Neural progenitor cell (in vitro differentiated cells): ENCODE results near the gene NDUFA3. TPM values are rescaled to one million over a fixed set of nuclear protein-coding genes. Genes with fewer than 3 reads are reported as not detected.
A peak's percentile ranks its signal among the peaks of the same experiment; 100 is the strongest.

ENCODE experiments used
- DNase-seq: peaks from one replicate; pipeline ENCODE4 v3.0.0-alpha.2; 2016; ENCODE audit warnings: low spot score
- H2AFZ ChIP-seq: fragments of 200-600 bp; sonication (generic); replicated peaks from 2 replicates; pipeline ENCODE4 v1.6.1; 2016; ENCODE audit warnings: antibody characterized with exemption
- H3F3A ChIP-seq: fragments of 200-600 bp; sonication (generic); 2 replicates; pipeline ENCODE4 v1.6.1; 2016; ENCODE audit warnings: antibody characterized with exemption, low read depth
- H3K27ac ChIP-seq: fragments of 200-600 bp; sonication (generic); 2 replicates; pipeline ENCODE4 v1.5.1; 2016; ENCODE audit warnings: mild to moderate bottlenecking
- H3K27me3 ChIP-seq: fragments of 200-600 bp; sonication (generic); 2 replicates; pipeline ENCODE4 v1.6.1; 2016; ENCODE audit warnings: mild to moderate bottlenecking, moderate library complexity
- H3K36me3 ChIP-seq: fragments of 200-600 bp; sonication (generic); 2 replicates; pipeline ENCODE4 v1.5.1; 2016
- H3K4me1 ChIP-seq: fragments of 200-600 bp; sonication (generic); 2 replicates; pipeline ENCODE4 v1.6.1; 2016; ENCODE audit warnings: mixed run types
- H3K4me2 ChIP-seq: fragments of 200-600 bp; sonication (generic); 2 replicates; pipeline ENCODE4 v1.6.1; 2016
- H3K4me3 ChIP-seq: fragments of 200-600 bp; sonication (generic); 2 replicates; pipeline ENCODE4 v1.5.1; 2016
- H3K79me2 ChIP-seq: fragments of 200-600 bp; sonication (generic); 2 replicates; pipeline ENCODE4 v1.6.1; 2016; ENCODE audit warnings: low read depth
- H3K9ac ChIP-seq: fragments of 200-600 bp; sonication (generic); 2 replicates; pipeline ENCODE4 v1.6.1; 2016
- H3K9me3 ChIP-seq: fragments of 200-600 bp; sonication (generic); 2 replicates; pipeline ENCODE4 v1.5.1; 2016; ENCODE audit warnings: low read depth
- H4K20me1 ChIP-seq: fragments of 200-600 bp; sonication (generic); 2 replicates; pipeline ENCODE4 v1.6.1; 2016; ENCODE audit warnings: low read depth
- H3K27ac Mint-ChIP-seq: 3 replicates; pipeline ENCODE4 v1.8.0; 2021; ENCODE audit warnings: mixed read lengths
- H3K27me3 Mint-ChIP-seq: 2 replicates; pipeline ENCODE4 v1.8.0; 2022; ENCODE audit warnings: low read depth, mild to moderate bottlenecking, inconsistent platforms, moderate library complexity, mixed read lengths; ENCODE audit not compliant: insufficient read depth
- H3K36me3 Mint-ChIP-seq: 3 replicates; pipeline ENCODE4 v1.8.0; 2021; ENCODE audit warnings: mixed read lengths
- H3K4me1 Mint-ChIP-seq: 3 replicates; pipeline ENCODE4 v1.8.0; 2021; ENCODE audit warnings: mixed read lengths
- H3K4me3 Mint-ChIP-seq: 3 replicates; pipeline ENCODE4 v1.8.0; 2021; ENCODE audit warnings: mild to moderate bottlenecking, moderate library complexity, mixed read lengths
- H3K9me3 Mint-ChIP-seq: 3 replicates; pipeline ENCODE4 v1.8.0; 2020; ENCODE audit warnings: mixed read lengths
- EZH2 ChIP-seq: fragments of 200-600 bp; sonication (generic); IDR thresholded peaks from 2 replicates; pipeline ENCODE4 v1.6.1; 2017; ENCODE audit warnings: antibody characterized with exemption, mild to moderate bottlenecking, moderate library complexity
- EZH2phosphoT487 ChIP-seq: fragments of 200-600 bp; sonication (generic); IDR thresholded peaks from 2 replicates; pipeline ENCODE4 v1.6.1; 2017; ENCODE audit warnings: antibody characterized with exemption
- total RNA-seq: library from RNA; depleted of rRNA; stranded (reverse); fragments of >200 nt; gene quantifications from 2 replicates; pipeline ENCODE4 v1.2.3, GENCODE V29; 2015; ENCODE audit warnings: low replicate concordance
- TF ChIP-seq, protein P1 (sequence below): fragments of 200-600 bp; sonication (generic); IDR thresholded peaks from 2 replicates; pipeline ENCODE4 v1.5.1; 2017; ENCODE audit warnings: antibody characterized with exemption, mild to moderate bottlenecking

The NDUFA3 gene
- total RNA-seq, 1 donor from 2014 or later = 75.9 TPM

DNA sequence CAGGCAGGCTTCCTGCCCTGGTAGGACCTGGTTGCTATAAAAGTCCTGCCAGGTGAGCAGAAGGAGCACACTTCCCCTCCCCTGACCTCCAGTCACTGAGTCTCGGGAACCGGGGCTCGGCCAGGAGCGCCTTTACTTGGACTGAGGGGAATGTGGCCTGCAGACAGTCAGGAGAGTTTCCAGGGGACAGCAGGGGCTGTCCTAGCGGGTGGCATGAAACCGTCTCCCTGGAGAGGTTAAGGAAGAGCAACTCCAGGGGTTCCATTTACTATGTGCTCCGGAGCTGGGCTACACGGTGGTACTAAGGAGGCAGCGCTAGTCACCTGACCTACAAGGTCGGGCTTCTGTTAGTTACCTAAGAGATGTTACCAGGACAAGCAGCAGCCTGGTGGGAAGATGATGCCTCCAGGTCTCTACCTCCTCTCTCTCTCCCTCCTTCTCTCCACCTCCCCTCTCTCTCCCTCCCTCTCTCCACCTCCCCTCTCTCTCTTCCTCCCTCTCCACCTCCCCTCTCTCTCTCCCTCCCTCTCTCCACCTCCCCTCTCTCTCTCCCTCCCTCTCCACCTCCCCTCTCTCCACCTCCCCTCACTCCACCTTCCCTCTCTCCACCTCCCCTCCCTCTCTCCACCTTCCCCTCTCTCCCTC, 30.8 kb downstream of the NDUFA3 start:
- TF ChIP-seq, protein P1, sequence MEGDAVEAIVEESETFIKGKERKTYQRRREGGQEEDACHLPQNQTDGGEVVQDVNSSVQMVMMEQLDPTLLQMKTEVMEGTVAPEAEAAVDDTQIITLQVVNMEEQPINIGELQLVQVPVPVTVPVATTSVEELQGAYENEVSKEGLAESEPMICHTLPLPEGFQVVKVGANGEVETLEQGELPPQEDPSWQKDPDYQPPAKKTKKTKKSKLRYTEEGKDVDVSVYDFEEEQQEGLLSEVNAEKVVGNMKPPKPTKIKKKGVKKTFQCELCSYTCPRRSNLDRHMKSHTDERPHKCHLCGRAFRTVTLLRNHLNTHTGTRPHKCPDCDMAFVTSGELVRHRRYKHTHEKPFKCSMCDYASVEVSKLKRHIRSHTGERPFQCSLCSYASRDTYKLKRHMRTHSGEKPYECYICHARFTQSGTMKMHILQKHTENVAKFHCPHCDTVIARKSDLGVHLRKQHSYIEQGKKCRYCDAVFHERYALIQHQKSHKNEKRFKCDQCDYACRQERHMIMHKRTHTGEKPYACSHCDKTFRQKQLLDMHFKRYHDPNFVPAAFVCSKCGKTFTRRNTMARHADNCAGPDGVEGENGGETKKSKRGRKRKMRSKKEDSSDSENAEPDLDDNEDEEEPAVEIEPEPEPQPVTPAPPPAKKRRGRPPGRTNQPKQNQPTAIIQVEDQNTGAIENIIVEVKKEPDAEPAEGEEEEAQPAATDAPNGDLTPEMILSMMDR = no peak
- TF ChIP-seq EZH2phosphoT487 (no peak), EZH2 (no peak)
- H3K9me3 Mint-ChIP-seq = no peaks in the 10 kb centered on the region
- peak; percentile 81 for DNase-seq

DNA sequence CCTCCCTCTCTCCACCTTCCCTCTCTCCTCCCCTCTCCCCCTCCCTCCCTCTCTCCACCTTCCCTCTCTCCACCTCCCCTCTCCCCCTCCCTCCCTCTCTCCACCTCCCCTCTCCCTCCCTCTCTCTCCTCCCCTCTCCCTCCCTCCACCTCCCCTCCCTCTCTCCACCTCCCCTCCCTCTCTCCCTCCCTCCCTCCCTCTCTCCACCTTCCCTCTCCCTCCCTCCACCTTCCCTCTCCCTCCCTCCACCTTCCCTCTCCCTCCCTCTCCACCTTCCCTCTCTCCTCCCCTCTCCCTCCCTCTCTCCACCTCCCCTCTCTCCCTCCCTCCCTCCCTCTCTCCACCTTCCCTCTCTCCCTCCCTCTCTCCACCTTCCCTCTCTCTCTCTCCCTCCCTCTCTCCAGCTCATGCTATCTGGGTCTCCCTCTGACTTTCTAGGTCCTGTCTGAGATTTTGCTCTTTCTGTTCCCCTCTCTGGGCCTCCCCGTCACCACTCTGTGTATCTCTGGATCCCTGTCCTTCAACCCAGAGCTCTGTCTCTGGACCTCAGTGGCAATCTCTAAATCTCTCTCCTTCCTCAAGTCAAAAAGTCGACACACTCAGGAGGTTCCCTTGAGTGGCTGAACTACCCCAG, 31.4 kb downstream of the NDUFA3 start:
- H3K9me3 Mint-ChIP-seq = no peaks in the 10 kb centered on the region
- Histone ChIP-seq H3K36me3 (no peaks in the 10 kb centered on the region), H2AFZ (no peak overlapping the region), H3F3A (peaks cover 19% of the 10 kb centered on the region), H3K9me3 (no peaks in the 10 kb centered on the region), H3K79me2 (peaks cover 14% of the 10 kb centered on the region), H3K4me1 (peaks cover 6% of the 10 kb centered on the region), H3K4me3 (no peak overlapping the region), H4K20me1 (peaks cover 12% of the 10 kb centered on the region), H3K27ac (no peak overlapping the region), H3K27me3 (peaks cover 4% of the 10 kb centered on the region), H3K4me2 (no peak overlapping the region), H3K9ac (no peak overlapping the region)
- peak overlapping the region; percentile 79 for H3K27ac Mint-ChIP-seq
- peaks cover 13% of the 10 kb centered on the region for H3K27me3 Mint-ChIP-seq
- no peak for DNase-seq
- TF ChIP-seq EZH2 (no peak), EZH2phosphoT487 (no peak)
- TF ChIP-seq, protein P1 = no peak
- H3K36me3 Mint-ChIP-seq = peaks cover 6% of the 10 kb centered on the region
- peaks cover 21% of the 10 kb centered on the region for H3K4me1 Mint-ChIP-seq
- peak overlapping the region; percentile 45 for H3K4me3 Mint-ChIP-seq

More for the DNA sequence above, 30.8 kb downstream of the NDUFA3 start:
- no peak overlapping the region for H3K27ac ChIP-seq
- peaks cover 8% of the 10 kb centered on the region for H3K79me2 ChIP-seq
- peaks cover 16% of the 10 kb centered on the region for H3K4me1 Mint-ChIP-seq
- H3K4me3 Mint-ChIP-seq = no peak overlapping the region
- H3K4me1 ChIP-seq = no peaks in the 10 kb centered on the region
- no peaks in the 10 kb centered on the region for H3K9me3 ChIP-seq
- H2AFZ ChIP-seq = no peak overlapping the region
- H4K20me1 ChIP-seq = peaks cover 5% of the 10 kb centered on the region
- no peak overlapping the region for H3K4me3 ChIP-seq
- H3F3A ChIP-seq = peaks cover 19% of the 10 kb centered on the region
- H3K27me3 ChIP-seq = peaks cover 4% of the 10 kb centered on the region
- H3K27ac Mint-ChIP-seq = no peak overlapping the region
- H3K4me2 ChIP-seq = no peak overlapping the region
- no peaks in the 10 kb centered on the region for H3K36me3 ChIP-seq
- peaks cover 15% of the 10 kb centered on the region for H3K27me3 Mint-ChIP-seq
- no peak overlapping the region for H3K9ac ChIP-seq
- peaks cover 5% of the 10 kb centered on the region for H3K36me3 Mint-ChIP-seq

DNA sequence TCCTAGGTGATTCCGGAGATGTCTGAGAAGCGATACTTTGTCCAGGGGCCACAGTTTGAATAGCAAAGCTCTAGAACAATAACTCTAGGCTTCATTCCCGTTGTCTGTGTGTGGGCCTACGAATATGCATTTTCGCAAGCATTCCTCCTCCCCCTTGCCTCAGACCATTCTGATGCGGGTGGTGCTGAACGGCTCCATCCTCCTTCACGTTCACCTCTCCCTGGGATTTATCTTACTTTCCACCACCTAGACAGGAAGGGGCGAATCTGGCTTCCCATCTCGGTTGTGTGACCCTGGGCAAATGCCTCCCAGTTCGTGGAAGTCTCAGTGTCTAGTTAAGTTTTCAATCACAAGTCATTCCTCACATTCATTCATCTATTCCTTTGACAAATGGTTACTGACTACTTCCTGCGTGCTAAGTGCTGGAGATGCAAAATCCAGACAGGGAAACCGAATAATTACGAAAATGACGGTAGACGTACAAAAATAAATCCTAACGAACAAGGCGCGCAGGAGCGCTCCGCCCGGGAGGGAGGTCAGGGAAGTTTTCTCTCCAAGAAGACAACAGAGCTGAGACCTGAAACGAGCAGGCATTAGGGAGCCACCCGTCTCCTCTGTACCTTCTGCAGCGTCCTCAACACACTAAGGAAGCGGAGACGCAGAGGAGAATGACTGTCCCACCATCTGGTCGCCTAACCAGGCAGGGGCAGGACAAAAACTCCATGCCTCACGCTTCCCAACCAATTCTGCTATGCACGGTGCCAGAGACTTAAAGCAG, 33.6 kb downstream of the NDUFA3 start:
- peak overlapping the region; percentile 96 for H3K4me3 Mint-ChIP-seq
- Histone ChIP-seq H3K4me2 (peak overlapping the region; percentile 95), H3K4me3 (peak overlapping the region; percentile 62), H3K79me2 (peaks cover 36% of the 10 kb centered on the region), H3K9ac (peak overlapping the region; percentile 49), H3K9me3 (no peaks in the 10 kb centered on the region), H3F3A (peaks cover 19% of the 10 kb centered on the region), H3K27me3 (peaks cover 4% of the 10 kb centered on the region), H3K27ac (no peak overlapping the region), H3K4me1 (peaks cover 8% of the 10 kb centered on the region), H3K36me3 (no peaks in the 10 kb centered on the region), H2AFZ (peak overlapping the region; percentile 77), H4K20me1 (peaks cover 34% of the 10 kb centered on the region)
- TF ChIP-seq, protein P1 = no peak
- TF ChIP-seq EZH2phosphoT487 (no peak), EZH2 (no peak)
- peaks cover 10% of the 10 kb centered on the region for H3K36me3 Mint-ChIP-seq
- H3K4me1 Mint-ChIP-seq = peaks cover 36% of the 10 kb centered on the region
- peaks cover 13% of the 10 kb centered on the region for H3K27me3 Mint-ChIP-seq
- peak overlapping the region; percentile 80 for H3K27ac Mint-ChIP-seq
- DNase-seq = peak; percentile 63
- H3K9me3 Mint-ChIP-seq = no peaks in the 10 kb centered on the region
